OCI-M2 (cell line): Measurements from ENCODE around the gene GPR137C.

Experiments used
- DNase-seq: peaks from one replicate; lab custom pipeline; 2025; ENCODE audit not compliant: unreplicated experiment; lab: John Stamatoyannopoulos, UW

The GPR137C gene

DNA sequence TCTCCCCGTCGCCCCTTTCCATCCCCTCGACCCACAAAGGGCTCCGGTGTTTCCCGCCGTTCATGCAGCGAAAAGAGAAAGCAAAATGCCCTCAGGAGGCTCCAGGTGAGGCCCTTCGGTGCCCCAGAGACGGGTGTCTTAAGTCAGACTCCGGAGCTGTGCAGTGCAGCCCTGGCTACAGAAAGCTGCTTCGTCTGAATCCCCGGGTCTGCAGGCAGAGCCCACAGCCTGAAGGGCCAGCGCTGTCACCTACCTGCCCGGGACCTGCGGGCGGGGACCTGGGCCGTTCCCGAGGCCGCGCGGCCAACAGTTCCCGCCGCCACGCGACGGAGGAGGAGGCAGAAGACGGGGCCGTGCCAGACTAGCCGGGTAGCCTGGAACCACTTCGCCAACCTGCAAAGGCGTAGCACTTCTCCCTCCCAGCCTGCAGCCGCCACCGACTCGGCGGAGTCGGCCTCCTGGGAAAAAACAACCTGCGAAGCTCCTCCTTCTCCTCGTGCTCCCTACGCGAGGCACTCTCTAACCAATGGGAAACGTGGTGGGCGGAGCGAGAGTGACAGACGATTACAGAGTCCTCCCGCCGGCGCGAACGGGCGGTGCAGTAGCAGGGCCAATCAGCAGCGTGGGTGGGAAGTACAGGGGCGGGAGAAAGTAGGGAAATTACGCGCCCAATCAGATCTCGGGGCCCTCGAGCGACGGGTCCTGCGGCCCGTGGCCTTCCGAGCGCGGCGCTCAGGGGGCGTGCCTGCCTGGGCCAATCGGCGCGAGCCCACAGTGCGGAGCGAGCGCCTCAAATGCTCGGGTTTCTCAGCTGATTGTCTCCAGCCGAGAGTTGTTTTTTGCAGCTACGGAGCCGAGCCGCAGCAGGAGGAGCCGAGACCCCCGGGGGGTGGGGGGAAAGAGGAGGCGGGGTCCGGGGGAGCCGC lies at the start of gene GPR137C, which contains the start of gene TXNDC16:
GPR137C (plus strand) TSS at position 774 of the 926 bp plus-strand sequence. CDS start 312 bp downstream, outside the sequence.
TXNDC16 (minus strand) TSS at position 443 of the 926 bp plus-strand sequence. CDS start 8,948 bp downstream, outside the sequence.
- peak; percentile 93 for DNase-seq

GRCh38 chr14:52513249-52513648 lies 39.4 kb upstream of the GPR137C start:
- no peak for DNase-seq

DNA sequence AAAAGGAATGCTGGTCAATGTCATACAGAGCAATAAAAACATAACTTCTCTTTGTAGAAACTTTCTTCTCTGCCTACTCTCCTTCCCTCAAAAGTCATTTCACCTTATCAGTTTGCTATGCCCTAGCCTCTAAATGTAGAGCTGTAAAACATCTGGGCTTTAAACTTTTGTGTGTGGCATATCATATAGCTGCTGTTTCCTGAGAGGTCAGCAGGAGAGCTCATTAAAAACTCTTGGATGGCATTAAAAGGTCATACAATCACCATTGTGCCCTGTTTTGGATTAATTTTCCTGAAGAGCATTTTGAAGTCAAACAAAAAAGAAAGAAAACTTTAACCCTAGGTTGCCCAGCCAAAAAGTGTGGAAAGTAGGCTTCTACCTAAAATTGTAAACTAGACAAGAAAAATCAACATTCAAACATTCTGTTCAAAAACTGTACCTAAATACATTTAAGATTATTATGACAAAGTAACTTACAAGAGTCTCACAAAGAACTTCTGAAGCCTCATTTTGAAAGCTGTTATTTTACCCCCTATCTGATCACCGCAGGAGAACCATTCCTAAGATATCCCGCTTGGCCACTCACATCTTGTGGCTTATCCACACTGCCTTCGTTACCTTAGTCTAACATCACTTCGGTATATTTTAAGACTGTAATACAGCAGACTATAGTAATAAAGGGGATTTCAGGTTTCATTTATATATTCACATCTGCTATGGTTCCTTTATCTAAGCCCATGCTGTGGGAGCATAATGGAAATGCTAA lies 38.4 kb upstream of the GPR137C start:
- no peak for DNase-seq

DNA sequence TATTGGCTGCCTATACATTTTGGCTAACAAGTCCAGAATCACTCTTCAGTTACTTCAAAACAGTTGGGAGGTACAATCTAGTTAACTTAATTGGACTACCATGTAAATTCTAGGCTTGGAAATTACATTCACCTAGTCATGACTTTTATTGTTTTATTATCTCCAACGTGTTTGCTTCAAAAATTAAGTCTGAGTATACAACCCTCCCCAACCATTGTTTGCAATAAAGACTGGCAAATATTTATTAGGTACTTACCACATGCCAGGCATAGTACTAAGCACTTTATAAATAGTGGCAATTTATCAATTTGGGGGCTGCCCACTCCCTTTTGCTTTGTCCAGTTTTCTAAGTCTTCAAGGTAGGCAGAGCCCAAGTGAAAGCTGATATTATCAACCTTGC lies 30.6 kb upstream of the GPR137C start:
- DNase-seq: no peak

GRCh38 chr14:52522581-52523345 lies 29.9 kb upstream of the GPR137C start:
- DNase-seq: no peak

GRCh38 chr14:52527052-52527451 lies 25.6 kb upstream of the GPR137C start:
- no peak for DNase-seq

DNA sequence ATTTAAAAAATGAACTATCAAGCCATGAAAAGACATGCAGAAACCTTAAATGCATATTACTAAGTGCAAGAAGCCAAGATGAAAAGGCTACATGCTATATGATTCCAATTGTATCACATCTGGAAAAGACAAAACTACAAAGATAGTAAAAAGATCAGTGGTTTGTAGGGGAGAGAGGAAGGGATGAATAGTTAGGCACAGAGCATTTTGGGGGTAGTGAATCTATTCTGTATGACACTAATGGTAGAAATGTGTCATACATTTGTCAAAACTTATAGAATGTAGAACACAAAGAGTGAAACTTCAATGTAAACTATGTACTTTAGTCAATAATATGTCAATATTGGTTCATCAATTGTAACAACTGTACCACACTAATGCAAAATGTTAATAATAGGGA lies 21.2 kb upstream of the GPR137C start:
- no peak for DNase-seq

- DNase-seq: no peak
Observed at GRCh38 chr14:52536269-52536668, 16.4 kb upstream of the GPR137C start.

GRCh38 chr14:52538623-52539022 lies 14.0 kb upstream of the GPR137C start:
- DNase-seq: no peak

GRCh38 chr14:52545584-52546317 lies 6.9 kb upstream of the GPR137C start:
- DNase-seq: no peak

DNA sequence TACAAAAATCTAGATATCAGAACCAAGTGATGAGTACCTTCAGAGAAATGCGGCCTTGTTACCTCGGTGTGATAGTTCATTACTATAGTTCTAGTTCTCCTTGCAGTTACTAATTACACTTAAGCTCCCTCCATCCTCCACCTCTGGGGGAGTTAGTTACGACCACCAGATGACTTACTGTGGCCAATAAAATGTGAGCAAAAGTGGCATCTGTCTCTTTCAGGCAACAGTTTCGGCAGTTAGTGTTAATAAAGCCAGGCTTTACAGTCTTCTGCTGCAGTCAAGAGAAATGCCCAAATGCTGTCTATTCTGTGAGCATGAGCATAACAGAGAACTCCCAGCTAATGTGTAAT lies 6.3 kb upstream of the GPR137C start:
- DNase-seq: no peak

GRCh38 chr14:52547027-52547426 lies 5.6 kb upstream of the GPR137C start:
- no peak for DNase-seq

GRCh38 chr14:52547526-52547925 lies 5.1 kb upstream of the GPR137C start:
- DNase-seq: peak; percentile 69

DNA sequence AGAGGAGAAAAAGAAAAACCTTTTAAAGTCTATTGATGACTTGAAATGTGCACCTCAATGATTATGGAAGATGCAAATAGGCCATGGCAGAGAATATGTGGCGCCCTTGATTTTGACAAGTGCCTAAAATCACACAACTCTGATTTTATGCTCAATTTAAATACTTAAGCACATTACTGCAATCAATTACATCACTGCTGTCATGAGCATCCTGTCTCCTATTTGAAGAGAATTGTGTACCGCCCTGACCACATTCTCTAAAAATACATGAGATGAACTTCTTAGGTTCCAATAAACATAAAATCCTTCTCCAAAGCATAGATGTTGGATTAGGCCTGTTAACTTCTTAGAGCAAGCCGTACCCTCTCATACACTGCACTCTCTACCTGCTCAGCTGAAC lies 2.0 kb upstream of the GPR137C start:
- DNase-seq: no peak

- DNase-seq: no peak
Observed at GRCh38 chr14:52551205-52551604, 1.4 kb upstream of the GPR137C start.

DNA sequence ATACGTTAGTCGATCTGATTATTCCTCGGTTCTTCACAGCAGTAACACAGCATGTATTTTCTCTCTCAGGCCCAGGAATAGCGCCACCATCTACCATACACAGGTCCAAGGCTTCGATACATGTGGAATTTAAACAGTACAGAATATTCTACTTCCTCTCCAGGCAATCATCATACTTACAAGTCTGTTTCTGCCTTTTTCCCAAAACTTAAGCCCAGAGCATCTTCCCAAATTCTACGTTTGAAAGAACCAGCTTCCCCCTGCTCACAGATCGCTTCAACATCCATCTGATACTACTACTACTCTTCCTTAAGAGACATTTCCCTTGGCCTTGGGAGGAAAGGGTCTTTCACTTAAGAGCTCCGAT lies 957 bp upstream of the GPR137C start:
- DNase-seq: no peak

DNA sequence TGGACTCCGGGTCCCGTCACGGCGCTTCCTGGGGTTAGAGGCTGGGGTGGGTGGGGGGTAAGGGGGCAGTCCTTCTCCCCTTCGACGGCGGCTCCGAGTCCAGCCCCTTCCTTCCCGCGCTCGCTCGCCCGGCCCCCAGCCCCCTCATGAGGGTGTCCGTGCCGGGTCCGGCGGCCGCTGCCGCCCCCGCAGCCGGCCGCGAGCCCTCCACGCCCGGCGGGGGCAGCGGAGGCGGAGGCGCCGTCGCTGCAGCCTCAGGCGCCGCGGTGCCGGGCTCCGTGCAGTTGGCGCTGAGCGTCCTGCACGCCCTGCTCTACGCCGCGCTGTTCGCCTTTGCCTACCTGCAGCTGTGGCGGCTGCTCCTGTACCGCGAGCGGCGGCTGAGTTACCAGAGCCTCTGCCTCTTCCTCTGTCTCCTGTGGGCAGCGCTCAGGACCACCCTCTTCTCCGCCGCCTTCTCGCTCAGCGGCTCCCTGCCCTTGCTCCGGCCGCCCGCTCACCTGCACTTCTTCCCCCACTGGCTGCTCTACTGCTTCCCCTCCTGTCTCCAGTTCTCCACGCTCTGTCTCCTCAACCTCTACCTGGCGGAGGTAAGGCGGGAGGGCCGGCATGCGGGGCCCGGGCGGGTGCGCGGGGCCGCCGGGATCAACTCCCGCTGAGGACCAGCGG lies 500 bp downstream of the GPR137C start:
- DNase-seq: no peak

DNA sequence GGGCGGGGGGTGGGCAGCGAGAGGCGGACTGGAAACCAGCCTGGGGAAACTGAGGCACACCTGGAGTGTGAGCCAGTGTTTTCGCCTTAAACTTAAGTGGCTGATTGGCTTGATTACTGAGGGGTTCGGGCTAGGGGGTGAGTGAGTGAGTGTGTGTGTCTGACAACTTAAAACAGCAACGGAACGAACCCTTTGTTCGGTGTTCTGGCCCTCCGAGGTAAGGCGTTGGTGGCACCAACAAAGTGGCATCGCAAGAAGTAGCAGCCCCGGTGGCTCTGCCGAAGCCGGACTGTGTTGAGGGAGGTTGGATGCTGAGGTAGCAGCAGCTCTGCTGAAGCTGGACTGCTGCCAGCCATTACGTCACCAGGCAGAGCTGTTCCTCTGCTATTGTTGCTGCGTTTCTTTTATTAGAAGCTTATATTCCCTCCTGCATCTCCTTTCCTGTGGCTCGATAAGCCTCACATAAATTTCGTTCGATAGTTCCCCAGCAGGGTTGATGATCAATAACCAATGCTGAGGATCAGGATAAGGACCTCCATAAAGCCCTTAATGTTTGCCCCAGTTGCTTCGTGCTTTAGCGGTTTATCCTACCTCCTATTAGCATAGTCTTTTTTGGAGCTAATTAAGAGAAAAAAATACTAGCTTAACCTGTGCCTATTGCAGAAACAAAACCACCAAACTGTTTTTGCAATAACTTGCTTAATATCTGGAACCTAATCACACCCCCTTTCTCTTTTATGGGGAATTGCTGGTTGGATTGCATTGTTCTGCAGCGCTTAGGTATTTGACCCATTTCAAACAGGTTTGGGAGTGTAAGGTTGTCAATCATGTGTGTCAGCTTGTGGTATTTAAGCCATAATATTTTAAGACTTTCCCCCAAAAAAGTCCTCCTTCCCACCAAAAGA lies 1.3 kb downstream of the GPR137C start:
- DNase-seq: peak; percentile 70

- DNase-seq: no peak
Observed at GRCh38 chr14:52558688-52559087, 6.1 kb downstream of the GPR137C start.
